ENCODE measurements around the gene NTN4.

Gene NTN4

GRCh38 chr12:95731519-95731958 is 59.0 kb downstream of the NTN4 start:
- WGBS (ENCODE audit: insufficient coverage, insufficient read length) = no CpG with 5 or more reads among the region's 7 CpGs
- Histone ChIP-seq H3K27ac (ENCODE audit: low read length) (no peak overlapping the region), H3K36me3 (ENCODE audit: control insufficient read depth, insufficient read depth, low read length) (no peaks in the 10 kb centered on the region), H3K4me1 (ENCODE audit: control insufficient read depth, insufficient read depth, low read length) (no peaks in the 10 kb centered on the region), H3K9me3 (ENCODE audit: control insufficient read depth, insufficient read depth, low read length) (no peaks in the 10 kb centered on the region), H3K4me3 (ENCODE audit: low read length) (no peak overlapping the region), H3K27me3 (ENCODE audit: control insufficient read depth, insufficient read depth, low read length) (no peaks in the 10 kb centered on the region)
- no peak for DNase-seq (ENCODE audit: low read depth, low spot score)

- H3K4me1 ChIP-seq (ENCODE audit: control insufficient read depth, insufficient read depth, low read length) = no peaks in the 10 kb centered on the region
- H3K4me3 ChIP-seq (ENCODE audit: low read length) = no peak overlapping the region
- no peaks in the 10 kb centered on the region for H3K36me3 ChIP-seq (ENCODE audit: control insufficient read depth, insufficient read depth, low read length)
- no peaks in the 10 kb centered on the region for H3K27me3 ChIP-seq (ENCODE audit: control insufficient read depth, insufficient read depth, low read length)
- no peak for DNase-seq (ENCODE audit: low read depth, low spot score)
- H3K27ac ChIP-seq (ENCODE audit: low read length) = no peak overlapping the region
- H3K9me3 ChIP-seq (ENCODE audit: control insufficient read depth, insufficient read depth, low read length) = no peaks in the 10 kb centered on the region
- no CpG with 5 or more reads among the region's 1 CpG for WGBS (ENCODE audit: insufficient coverage, insufficient read length)
Observed at GRCh38 chr12:95730457-95730856, 60.1 kb downstream of the NTN4 start.

GRCh38 chr12:95726903-95727302 is 63.7 kb downstream of the NTN4 start:
- no peak overlapping the region for H3K27ac ChIP-seq (ENCODE audit: low read length)
- H3K36me3 ChIP-seq (ENCODE audit: control insufficient read depth, insufficient read depth, low read length) = no peaks in the 10 kb centered on the region
- no peaks in the 10 kb centered on the region for H3K27me3 ChIP-seq (ENCODE audit: control insufficient read depth, insufficient read depth, low read length)
- no peaks in the 10 kb centered on the region for H3K9me3 ChIP-seq (ENCODE audit: control insufficient read depth, insufficient read depth, low read length)
- H3K4me3 ChIP-seq (ENCODE audit: low read length) = no peak overlapping the region
- no peaks in the 10 kb centered on the region for H3K4me1 ChIP-seq (ENCODE audit: control insufficient read depth, insufficient read depth, low read length)
- DNase-seq (ENCODE audit: low read depth, low spot score) = no peak
- WGBS (ENCODE audit: insufficient coverage, insufficient read length) = no CpG with 5 or more reads among the region's 2 CpGs

GRCh38 chr12:95724767-95725166 is 65.8 kb downstream of the NTN4 start:
- no peaks in the 10 kb centered on the region for H3K36me3 ChIP-seq (ENCODE audit: control insufficient read depth, insufficient read depth, low read length)
- no CpG with 5 or more reads among the region's 1 CpG for WGBS (ENCODE audit: insufficient coverage, insufficient read length)
- no peaks in the 10 kb centered on the region; the same call in 1 of the 2 replicates for H3K4me1 ChIP-seq (ENCODE audit: control insufficient read depth, insufficient read depth, low read length)

GRCh38 chr12:95723693-95724384 is 66.7 kb downstream of the NTN4 start:
- H3K9me3 ChIP-seq (ENCODE audit: control insufficient read depth, insufficient read depth, low read length) = no peaks in the 10 kb centered on the region
- no CpG with 5 or more reads among the region's 4 CpGs for WGBS (ENCODE audit: insufficient coverage, insufficient read length)
- no peaks in the 10 kb centered on the region; the same call in 1 of the 2 replicates for H3K4me1 ChIP-seq (ENCODE audit: control insufficient read depth, insufficient read depth, low read length)
- no peak overlapping the region for H3K27ac ChIP-seq (ENCODE audit: low read length)
- no peak for DNase-seq (ENCODE audit: low read depth, low spot score)
- H3K27me3 ChIP-seq (ENCODE audit: control insufficient read depth, insufficient read depth, low read length) = no peaks in the 10 kb centered on the region
- H3K36me3 ChIP-seq (ENCODE audit: control insufficient read depth, insufficient read depth, low read length) = no peaks in the 10 kb centered on the region
- H3K4me3 ChIP-seq (ENCODE audit: low read length) = no peak overlapping the region

More at GRCh38 chr12:95724767-95725166, 65.8 kb downstream of the NTN4 start:
- Histone ChIP-seq H3K4me3 (ENCODE audit: low read length) (no peak overlapping the region), H3K27me3 (ENCODE audit: control insufficient read depth, insufficient read depth, low read length) (no peaks in the 10 kb centered on the region), H3K9me3 (ENCODE audit: control insufficient read depth, insufficient read depth, low read length) (no peaks in the 10 kb centered on the region), H3K27ac (ENCODE audit: low read length) (no peak overlapping the region)
- no peak for DNase-seq (ENCODE audit: low read depth, low spot score)

- Histone ChIP-seq H3K27me3 (ENCODE audit: control insufficient read depth, insufficient read depth, low read length) (no peaks in the 10 kb centered on the region), H3K36me3 (ENCODE audit: control insufficient read depth, insufficient read depth, low read length) (no peaks in the 10 kb centered on the region), H3K4me1 (ENCODE audit: control insufficient read depth, insufficient read depth, low read length) (no peaks in the 10 kb centered on the region; the same call in 1 of the 2 replicates), H3K27ac (ENCODE audit: low read length) (no peak overlapping the region), H3K9me3 (ENCODE audit: control insufficient read depth, insufficient read depth, low read length) (no peaks in the 10 kb centered on the region), H3K4me3 (ENCODE audit: low read length) (no peak overlapping the region)
- DNase-seq (ENCODE audit: low read depth, low spot score) = no peak
- no CpG with 5 or more reads among the region's 2 CpGs for WGBS (ENCODE audit: insufficient coverage, insufficient read length)
Observed at GRCh38 chr12:95721320-95721719, 69.2 kb downstream of the NTN4 start.

- no peak overlapping the region for H3K27ac ChIP-seq (ENCODE audit: low read length)
Observed at GRCh38 chr12:95720146-95720545, 70.4 kb downstream of the NTN4 start.

GRCh38 chr12:95718772-95719171 is 71.8 kb downstream of the NTN4 start:
- H3K27ac ChIP-seq (ENCODE audit: low read length) = no peak overlapping the region
- H3K9me3 ChIP-seq (ENCODE audit: control insufficient read depth, insufficient read depth, low read length) = no peaks in the 10 kb centered on the region
- no peaks in the 10 kb centered on the region; the same call in 1 of the 2 replicates for H3K4me1 ChIP-seq (ENCODE audit: control insufficient read depth, insufficient read depth, low read length)
- no peak for DNase-seq (ENCODE audit: low read depth, low spot score)
- H3K36me3 ChIP-seq (ENCODE audit: control insufficient read depth, insufficient read depth, low read length) = no peaks in the 10 kb centered on the region
- no CpG with 5 or more reads among the region's 2 CpGs for WGBS (ENCODE audit: insufficient coverage, insufficient read length)
- no peaks in the 10 kb centered on the region for H3K27me3 ChIP-seq (ENCODE audit: control insufficient read depth, insufficient read depth, low read length)
- H3K4me3 ChIP-seq (ENCODE audit: low read length) = no peak overlapping the region

More at GRCh38 chr12:95720146-95720545, 70.4 kb downstream of the NTN4 start:
- Histone ChIP-seq H3K4me3 (ENCODE audit: low read length) (no peak overlapping the region), H3K4me1 (ENCODE audit: control insufficient read depth, insufficient read depth, low read length) (no peaks in the 10 kb centered on the region; the same call in 1 of the 2 replicates), H3K27me3 (ENCODE audit: control insufficient read depth, insufficient read depth, low read length) (no peaks in the 10 kb centered on the region), H3K9me3 (ENCODE audit: control insufficient read depth, insufficient read depth, low read length) (no peaks in the 10 kb centered on the region), H3K36me3 (ENCODE audit: control insufficient read depth, insufficient read depth, low read length) (no peaks in the 10 kb centered on the region)
- no peak for DNase-seq (ENCODE audit: low read depth, low spot score)
- no CpG with 5 or more reads among the region's 4 CpGs for WGBS (ENCODE audit: insufficient coverage, insufficient read length)

- no CpG with 5 or more reads among the region's 3 CpGs for WGBS (ENCODE audit: insufficient coverage, insufficient read length)
- Histone ChIP-seq H3K27me3 (ENCODE audit: control insufficient read depth, insufficient read depth, low read length) (no peaks in the 10 kb centered on the region), H3K27ac (ENCODE audit: low read length) (no peak overlapping the region), H3K4me3 (ENCODE audit: low read length) (no peak overlapping the region), H3K36me3 (ENCODE audit: control insufficient read depth, insufficient read depth, low read length) (no peaks in the 10 kb centered on the region), H3K9me3 (ENCODE audit: control insufficient read depth, insufficient read depth, low read length) (no peaks in the 10 kb centered on the region), H3K4me1 (ENCODE audit: control insufficient read depth, insufficient read depth, low read length) (no peaks in the 10 kb centered on the region; the same call in 1 of the 2 replicates)
- DNase-seq (ENCODE audit: low read depth, low spot score) = no peak
Observed at GRCh38 chr12:95718006-95718431, 72.5 kb downstream of the NTN4 start.

GRCh38 chr12:95717316-95717928 is 73.1 kb downstream of the NTN4 start:
- WGBS (ENCODE audit: insufficient coverage, insufficient read length) = 100% methylated on average over 1 of the region's 5 CpGs
- H3K27ac ChIP-seq (ENCODE audit: low read length) = no peak overlapping the region
- no peak overlapping the region for H3K4me3 ChIP-seq (ENCODE audit: low read length)
- no peaks in the 10 kb centered on the region for H3K36me3 ChIP-seq (ENCODE audit: control insufficient read depth, insufficient read depth, low read length)
- no peaks in the 10 kb centered on the region for H3K27me3 ChIP-seq (ENCODE audit: control insufficient read depth, insufficient read depth, low read length)
- DNase-seq (ENCODE audit: low read depth, low spot score) = no peak
- no peaks in the 10 kb centered on the region for H3K9me3 ChIP-seq (ENCODE audit: control insufficient read depth, insufficient read depth, low read length)
- H3K4me1 ChIP-seq (ENCODE audit: control insufficient read depth, insufficient read depth, low read length) = no peaks in the 10 kb centered on the region; the same call in 1 of the 2 replicates
